Right atrium auricular region (tissue), 2 donors: ENCODE measurements around the gene TMEM94. TPM values are rescaled to one million over a fixed set of nuclear protein-coding genes. Genes with fewer than 3 reads are reported as not detected.

ENCODE experiments used
- DNase-seq: peaks from one replicate; pipeline ENCODE4 v3.0.0-alpha.2; 2019; ENCODE audit warnings: low spot score
- H3K27ac ChIP-seq, 2 donors: fragments of 200-600 bp; sonication (generic); 1 replicate in 1 of 2; 2 replicates in 1 of 2; pipeline ENCODE4 v1.5.1; 2016 to 2019
- H3K27me3 ChIP-seq, 2 donors: fragments of 200-600 bp; sonication (generic); one replicate each; pipeline versions ENCODE4 v1.5.1 to v1.6.0; 2017 to 2019
- H3K36me3 ChIP-seq: fragments of 200-600 bp; sonication (generic); one replicate; pipeline ENCODE4 v1.5.1; 2016
- H3K4me1 ChIP-seq, 2 donors: fragments of 200-600 bp; sonication (generic); one replicate each; pipeline versions ENCODE4 v1.5.1 to v1.6.0; 2017 to 2019
- H3K4me3 ChIP-seq, 2 donors: fragments of 200-600 bp; sonication (generic); 1 replicate in 1 of 2; 2 replicates in 1 of 2; pipeline ENCODE4 v1.5.1; 2017 to 2019; ENCODE audit warnings: mild to moderate bottlenecking in 1 of 2, moderate library complexity in 1 of 2
- H3K9me3 ChIP-seq, 2 donors: fragments of 200-600 bp; sonication (generic); one replicate each; pipeline ENCODE4 v1.5.1; 2019
- CTCF ChIP-seq, 2 donors: fragments of 200-600 bp; sonication (generic); IDR thresholded peaks; one replicate each; pipeline ENCODE4 v1.5.1; 2019; ENCODE audit warnings: antibody characterized with exemption in 2 of 2
- total RNA-seq, 2 donors: library from RNA; depleted of rRNA; stranded (reverse); fragments of >200 nt; gene quantifications; one replicate each; pipeline ENCODE4 v1.1.0, GENCODE V29; 2016

TMEM94 gene
- total RNA-seq, 2 donors from 2014 or later, result 56.3 to 61.6 TPM

- Histone ChIP-seq H3K9me3 (no peaks in the 10 kb centered on the region), H3K4me3 (no peak overlapping the region), H3K27me3 (no peaks in the 10 kb centered on the region), H3K36me3 (peaks cover 83% of the 10 kb centered on the region), H3K27ac (no peak overlapping the region), H3K4me1 (peaks cover 0 to 44% of the 10 kb centered on the region in 2 donors)
- no peak for DNase-seq
- TF ChIP-seq CTCF (IDR thresholded peaks at IDR 0.05), result no peak
Measured at GRCh38 chr17:75498726-75499213, 42.3 kb downstream of the TMEM94 start.

- no peak for DNase-seq
- no peak for TF ChIP-seq CTCF (IDR thresholded peaks at IDR 0.05)
- Histone ChIP-seq H3K4me3 (no peak overlapping the region), H3K9me3 (no peaks in the 10 kb centered on the region), H3K36me3 (peaks cover 85% of the 10 kb centered on the region), H3K27me3 (no peaks in the 10 kb centered on the region), H3K27ac (peak overlapping the region; percentile 7 to 26), H3K4me1 (peaks cover 0 to 44% of the 10 kb centered on the region in 2 donors)
Measured at GRCh38 chr17:75499313-75500022, 43.0 kb downstream of the TMEM94 start.

GRCh38 chr17:75500419-75501216, 44.2 kb downstream of the TMEM94 start:
- TF ChIP-seq CTCF (IDR thresholded peaks at IDR 0.05), result no peak
- DNase-seq, result no peak
- H3K9me3 ChIP-seq, result no peaks in the 10 kb centered on the region
- peaks cover 0 to 44% of the 10 kb centered on the region in 2 donors for H3K4me1 ChIP-seq
- H3K36me3 ChIP-seq, result peaks cover 85% of the 10 kb centered on the region
- no peaks in the 10 kb centered on the region for H3K27me3 ChIP-seq
- H3K4me3 ChIP-seq, result no peak overlapping the region
- no peak overlapping the region for H3K27ac ChIP-seq

GRCh38 chr17:75501378-75502071, 45.1 kb downstream of the TMEM94 start:
- no peak overlapping the region for H3K4me3 ChIP-seq
- H3K27ac ChIP-seq, result peak overlapping the region; percentile 5 to 25
- no peak for TF ChIP-seq CTCF (IDR thresholded peaks at IDR 0.05)
- no peaks in the 10 kb centered on the region for H3K27me3 ChIP-seq
- H3K36me3 ChIP-seq, result peaks cover 85% of the 10 kb centered on the region
- no peak for DNase-seq
- no peaks in the 10 kb centered on the region for H3K9me3 ChIP-seq
- peaks cover 0 to 44% of the 10 kb centered on the region in 2 donors for H3K4me1 ChIP-seq

DNA sequence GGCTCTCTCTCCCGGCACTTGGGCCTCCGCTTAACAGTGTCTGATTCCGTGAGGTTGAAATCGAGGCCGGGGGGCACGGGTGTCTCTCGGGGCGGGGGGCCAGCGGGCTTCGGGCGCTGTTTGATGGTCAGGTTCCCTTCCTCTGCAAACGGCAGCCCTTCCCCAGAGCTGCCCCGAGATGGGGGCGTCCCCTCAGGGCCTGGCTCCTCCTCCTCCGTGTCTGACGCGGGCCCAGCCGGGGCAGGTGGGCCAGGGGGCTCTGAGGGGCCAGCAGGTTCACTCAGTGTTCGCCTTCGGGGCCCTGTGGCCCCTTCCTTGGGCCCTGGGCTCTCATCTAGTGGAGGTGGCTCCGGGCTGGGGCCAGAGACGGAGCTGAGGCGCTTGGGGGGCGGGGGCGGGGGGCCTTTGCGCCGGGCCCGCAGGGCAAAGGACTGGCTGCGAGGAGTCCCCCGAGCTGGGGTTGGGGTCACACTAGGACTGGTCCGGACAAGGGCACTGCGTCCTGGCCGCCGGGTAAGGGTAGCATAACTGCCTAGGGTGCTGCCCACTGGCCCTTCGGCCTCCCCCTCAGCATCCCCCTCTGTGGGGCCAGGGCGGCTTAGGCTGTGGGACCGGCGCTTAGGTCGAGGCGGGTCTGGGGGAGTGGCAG, 45.8 kb downstream of the TMEM94 start:
- Histone ChIP-seq H3K36me3 (peaks cover 85% of the 10 kb centered on the region), H3K27me3 (no peaks in the 10 kb centered on the region), H3K4me1 (peaks cover 0 to 44% of the 10 kb centered on the region in 2 donors), H3K27ac (no peak overlapping the region), H3K4me3 (no peak overlapping the region), H3K9me3 (no peaks in the 10 kb centered on the region)
- no peak for DNase-seq
- TF ChIP-seq CTCF (IDR thresholded peaks at IDR 0.05), result no peak
